ENCODE measurements around the gene SLC25A21.
"Not testable (repeated sequence)": the region's sequence is repeated elsewhere in the genome, so short reads cannot be mapped to it uniquely, and the experiment has no call there.

SLC25A21 gene

DNA sequence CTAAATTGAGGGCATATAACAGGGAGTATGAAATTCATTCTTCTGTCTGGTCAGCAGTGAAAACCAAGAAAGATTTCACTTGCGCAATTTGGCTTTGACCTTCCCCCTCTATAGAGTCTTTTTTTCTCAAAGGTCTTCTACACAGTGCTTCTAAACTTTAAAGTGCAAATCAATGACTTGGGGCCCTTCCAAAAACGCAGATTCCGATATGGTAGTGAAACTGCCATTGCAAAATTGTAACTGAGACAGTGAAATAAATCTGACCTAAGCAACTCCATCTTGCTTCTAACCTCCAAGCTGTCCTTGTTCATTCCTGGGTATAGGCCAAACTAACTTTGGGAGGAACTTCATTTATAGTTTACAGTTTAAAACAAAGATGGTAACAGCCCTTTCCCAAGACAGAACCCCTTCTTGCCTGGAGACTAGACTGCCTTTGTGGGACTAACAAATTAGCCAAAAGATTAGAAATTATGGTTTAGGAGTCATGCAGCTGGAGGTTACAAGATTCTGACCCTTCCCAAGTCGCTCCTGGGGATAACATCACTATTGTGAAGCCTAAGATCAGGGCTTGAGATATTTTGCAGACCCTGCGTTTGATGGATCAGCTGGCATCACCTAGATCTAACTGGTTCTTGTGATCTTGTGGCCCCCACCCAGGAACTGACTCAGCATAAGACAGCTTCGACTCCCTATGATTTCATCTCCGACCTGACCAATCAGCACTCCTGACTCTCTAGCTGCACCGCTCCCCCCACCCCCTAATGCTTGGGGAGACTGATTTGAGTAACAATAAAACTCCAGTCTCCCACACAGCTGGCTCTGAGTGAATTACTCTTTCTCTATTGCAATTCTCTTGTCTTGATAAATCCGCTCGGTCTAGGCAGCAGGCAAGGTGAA, 5.0 kb downstream of the SLC25A21 start:
- Histone ChIP-seq H3F3A (ENCODE audit: insufficient read depth) (no peaks in the 10 kb centered on the region), H3K27ac (ENCODE audit: low read depth, low read length) (no peak overlapping the region), H3K9me3 (ENCODE audit: insufficient read depth, low read length) (no peaks in the 10 kb centered on the region), H3K79me2 (ENCODE audit: insufficient read depth, low read length) (no peaks in the 10 kb centered on the region), H3K4me3 (ENCODE audit: insufficient read depth, low read length, poor library complexity, severe bottlenecking) (no peak overlapping the region), H2AFZ (ENCODE audit: low read depth, low read length, severe bottlenecking) (no peak overlapping the region), H3K9me2 (replicated peaks; ENCODE audit: insufficient read depth, low read length) (no peaks in the 10 kb centered on the region), H3K27me3 (ENCODE audit: low read length) (no peaks in the 10 kb centered on the region), H3K4me2 (ENCODE audit: low read depth, low read length, poor library complexity, severe bottlenecking) (no peak overlapping the region), H3K9ac (ENCODE audit: low read length) (no peak overlapping the region), H4K20me1 (ENCODE audit: low read depth, low read length) (no peaks in the 10 kb centered on the region), H3K36me3 (ENCODE audit: low read length) (no peaks in the 10 kb centered on the region)
- TF ChIP-seq, protein P1, sequence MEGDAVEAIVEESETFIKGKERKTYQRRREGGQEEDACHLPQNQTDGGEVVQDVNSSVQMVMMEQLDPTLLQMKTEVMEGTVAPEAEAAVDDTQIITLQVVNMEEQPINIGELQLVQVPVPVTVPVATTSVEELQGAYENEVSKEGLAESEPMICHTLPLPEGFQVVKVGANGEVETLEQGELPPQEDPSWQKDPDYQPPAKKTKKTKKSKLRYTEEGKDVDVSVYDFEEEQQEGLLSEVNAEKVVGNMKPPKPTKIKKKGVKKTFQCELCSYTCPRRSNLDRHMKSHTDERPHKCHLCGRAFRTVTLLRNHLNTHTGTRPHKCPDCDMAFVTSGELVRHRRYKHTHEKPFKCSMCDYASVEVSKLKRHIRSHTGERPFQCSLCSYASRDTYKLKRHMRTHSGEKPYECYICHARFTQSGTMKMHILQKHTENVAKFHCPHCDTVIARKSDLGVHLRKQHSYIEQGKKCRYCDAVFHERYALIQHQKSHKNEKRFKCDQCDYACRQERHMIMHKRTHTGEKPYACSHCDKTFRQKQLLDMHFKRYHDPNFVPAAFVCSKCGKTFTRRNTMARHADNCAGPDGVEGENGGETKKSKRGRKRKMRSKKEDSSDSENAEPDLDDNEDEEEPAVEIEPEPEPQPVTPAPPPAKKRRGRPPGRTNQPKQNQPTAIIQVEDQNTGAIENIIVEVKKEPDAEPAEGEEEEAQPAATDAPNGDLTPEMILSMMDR (IDR thresholded peaks at IDR 0.05; ENCODE audit: insufficient read depth, low read length, poor library complexity, severe bottlenecking) = no peak
- TF ChIP-seq EZH2phosphoT487 (conservative IDR thresholded peaks at IDR 0.05; ENCODE audit: low read length) = no peak

DNA sequence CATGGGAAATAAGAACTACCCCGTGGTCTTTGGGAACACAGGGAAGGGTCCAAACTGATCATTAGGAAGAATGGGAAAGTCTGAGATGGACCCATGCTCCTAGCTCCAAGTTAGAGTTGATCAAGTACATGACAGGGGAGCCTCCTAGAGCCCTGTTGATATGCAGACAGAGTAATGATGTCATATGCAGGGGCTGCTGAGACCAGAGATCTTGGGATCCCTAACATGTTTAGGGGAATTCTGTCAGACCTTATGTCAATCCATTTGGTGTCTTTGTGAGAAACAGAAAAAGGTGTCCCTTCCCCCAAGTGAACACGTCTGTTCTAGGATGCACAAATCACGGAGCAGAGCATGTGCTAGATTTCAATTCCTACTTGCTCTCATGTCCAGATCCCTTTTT, 6.6 kb downstream of the SLC25A21 start:
- H3K27ac ChIP-seq (ENCODE audit: low read depth, low read length) = no peak overlapping the region
- no peaks in the 10 kb centered on the region for H3K79me2 ChIP-seq (ENCODE audit: insufficient read depth, low read length)

DNA sequence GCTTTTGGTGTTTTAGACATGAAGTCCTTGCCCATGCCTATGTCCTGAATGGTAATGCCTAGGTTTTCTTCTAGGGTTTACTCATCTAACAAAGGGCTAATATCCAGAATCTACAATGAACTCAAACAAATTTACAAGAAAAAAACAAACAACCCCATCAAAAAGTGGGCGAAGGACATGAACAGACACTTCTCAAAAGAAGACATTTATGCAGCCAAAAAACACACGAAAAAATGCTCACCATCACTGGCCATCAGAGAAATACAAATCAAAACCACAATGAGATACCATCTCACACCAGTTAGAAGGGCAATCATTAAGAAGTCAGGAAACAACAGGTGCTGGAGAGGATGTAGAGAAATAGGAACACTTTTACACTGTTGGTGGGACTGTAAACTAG, 10.1 kb downstream of the SLC25A21 start:
- not testable (repeated sequence) for H3F3A ChIP-seq (ENCODE audit: insufficient read depth); H3K36me3 ChIP-seq (ENCODE audit: low read length); H3K9ac ChIP-seq (ENCODE audit: low read length); H3K27ac ChIP-seq (ENCODE audit: low read depth, low read length); H3K4me2 ChIP-seq (ENCODE audit: low read depth, low read length, poor library complexity, severe bottlenecking); H2AFZ ChIP-seq (ENCODE audit: low read depth, low read length, severe bottlenecking); H3K9me3 ChIP-seq (ENCODE audit: insufficient read depth, low read length); H3K4me3 ChIP-seq (ENCODE audit: insufficient read depth, low read length, poor library complexity, severe bottlenecking); H3K9me2 ChIP-seq (replicated peaks; ENCODE audit: insufficient read depth, low read length); H3K27me3 ChIP-seq (ENCODE audit: low read length); H3K79me2 ChIP-seq (ENCODE audit: insufficient read depth, low read length); H4K20me1 ChIP-seq (ENCODE audit: low read depth, low read length)

More for the DNA sequence above, 6.6 kb downstream of the SLC25A21 start:
- H3K9me2 ChIP-seq (replicated peaks; ENCODE audit: insufficient read depth, low read length) = no peaks in the 10 kb centered on the region
- no peak overlapping the region for H2AFZ ChIP-seq (ENCODE audit: low read depth, low read length, severe bottlenecking)
- H3K27me3 ChIP-seq (ENCODE audit: low read length) = no peaks in the 10 kb centered on the region
- no peak overlapping the region for H3K9ac ChIP-seq (ENCODE audit: low read length)
- H4K20me1 ChIP-seq (ENCODE audit: low read depth, low read length) = no peaks in the 10 kb centered on the region
- H3F3A ChIP-seq (ENCODE audit: insufficient read depth) = no peaks in the 10 kb centered on the region
- no peaks in the 10 kb centered on the region for H3K36me3 ChIP-seq (ENCODE audit: low read length)
- TF ChIP-seq, protein P1 (IDR thresholded peaks at IDR 0.05; ENCODE audit: insufficient read depth, low read length, poor library complexity, severe bottlenecking) = no peak
- TF ChIP-seq EZH2phosphoT487 (conservative IDR thresholded peaks at IDR 0.05; ENCODE audit: low read length) = no peak
- H3K9me3 ChIP-seq (ENCODE audit: insufficient read depth, low read length) = no peaks in the 10 kb centered on the region
- no peak overlapping the region for H3K4me2 ChIP-seq (ENCODE audit: low read depth, low read length, poor library complexity, severe bottlenecking)
- no peak overlapping the region for H3K4me3 ChIP-seq (ENCODE audit: insufficient read depth, low read length, poor library complexity, severe bottlenecking)

DNA sequence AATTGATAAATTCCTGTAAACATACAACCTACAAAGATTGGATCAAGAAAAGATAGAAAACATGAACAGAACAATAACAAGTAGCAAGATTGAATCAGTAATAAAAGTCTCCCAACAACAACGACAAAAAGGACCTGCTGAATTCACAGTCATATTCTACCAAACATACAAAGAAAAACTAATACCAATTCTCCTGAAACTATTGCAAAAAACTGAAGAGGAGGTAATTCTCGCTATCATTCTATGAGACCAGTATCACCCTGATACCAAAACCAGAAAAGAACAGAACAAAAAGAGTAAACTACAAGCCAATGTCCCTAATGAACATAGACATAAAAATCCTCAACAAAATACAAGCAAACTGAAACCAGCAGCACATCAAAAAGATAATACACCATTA, 14.4 kb downstream of the SLC25A21 start:
- H3K9me3 ChIP-seq (ENCODE audit: insufficient read depth, low read length) = no peaks in the 10 kb centered on the region
- no peaks in the 10 kb centered on the region for H3K27me3 ChIP-seq (ENCODE audit: low read length)
- H3K9ac ChIP-seq (ENCODE audit: low read length) = no peak overlapping the region
- no peaks in the 10 kb centered on the region for H3K36me3 ChIP-seq (ENCODE audit: low read length)
- no peak overlapping the region for H3K4me2 ChIP-seq (ENCODE audit: low read depth, low read length, poor library complexity, severe bottlenecking)
- TF ChIP-seq, protein P1 (IDR thresholded peaks at IDR 0.05; ENCODE audit: insufficient read depth, low read length, poor library complexity, severe bottlenecking) = no peak
- no peak for TF ChIP-seq EZH2phosphoT487 (conservative IDR thresholded peaks at IDR 0.05; ENCODE audit: low read length)
- H3K9me2 ChIP-seq (replicated peaks; ENCODE audit: insufficient read depth, low read length) = no peaks in the 10 kb centered on the region
- H3K27ac ChIP-seq (ENCODE audit: low read depth, low read length) = no peak overlapping the region
- no peaks in the 10 kb centered on the region for H3F3A ChIP-seq (ENCODE audit: insufficient read depth)
- no peak overlapping the region for H2AFZ ChIP-seq (ENCODE audit: low read depth, low read length, severe bottlenecking)
- H4K20me1 ChIP-seq (ENCODE audit: low read depth, low read length) = no peaks in the 10 kb centered on the region
- H3K4me3 ChIP-seq (ENCODE audit: insufficient read depth, low read length, poor library complexity, severe bottlenecking) = no peak overlapping the region
- H3K79me2 ChIP-seq (ENCODE audit: insufficient read depth, low read length) = no peaks in the 10 kb centered on the region

All from SU-DHL-6 (cell line).